Esophagus muscularis mucosa (tissue), 3 donors: Measurements from ENCODE around the gene TGM3.

ENCODE experiments used
- CTCF ChIP-seq, 3 experiments: fragments of 200-600 bp in 2 of 3; fragments of 450-650 bp in 1 of 3; sonication (generic) in 2 of 3; IDR thresholded peaks; one replicate each; pipeline ENCODE4 v1.5.1; 2017 to 2019; ENCODE audit warnings: antibody characterized with exemption in 3 of 3, mild to moderate bottlenecking in 2 of 3, moderate library complexity in 1 of 3
- EP300 ChIP-seq: sonication (generic); formaldehyde crosslinking; IDR thresholded peaks from one replicate; pipeline ENCODE4 v1.6.1; 2017; ENCODE audit warnings: antibody characterized with exemption

- TF ChIP-seq EP300 (no peak), CTCF (IDR thresholded peaks at IDR 0.05) (no peak)
Observed at GRCh38 chr20:2246069-2246491, 49.7 kb upstream of the TGM3 start.
